Suprapubic skin (tissue), 3 donors: ENCODE data around the gene LRRC2.

ENCODE experiments used
- CTCF ChIP-seq, 2 donors: fragments of 200-600 bp in 1 of 2; fragments of 450-650 bp in 1 of 2; sonication (generic) in 1 of 2; IDR thresholded peaks; one replicate each; pipeline ENCODE4 v1.5.1; 2016 to 2019; ENCODE audit warnings: antibody characterized with exemption in 2 of 2, mild to moderate bottlenecking in 1 of 2, moderate library complexity in 1 of 2
- POLR2A ChIP-seq, 2 donors: fragments of 450-650 bp; IDR thresholded peaks; one replicate each; pipeline ENCODE4 v1.6.1; 2017; ENCODE audit warnings: antibody characterized with exemption in 2 of 2, mild to moderate bottlenecking in 2 of 2, moderate library complexity in 2 of 2

- TF ChIP-seq POLR2A (IDR thresholded peaks at IDR 0.05) = no peak
- no peak for TF ChIP-seq CTCF (IDR thresholded peaks at IDR 0.05)
Measured at GRCh38 chr3:46541835-46542234, 24.3 kb downstream of the LRRC2 start.
